Measurements from ENCODE around the gene MPI.

The MPI gene

GRCh38 chr15:74889883-74890664 lies at the start of gene MPI:
TSS of gene MPI (plus strand) at chr15:74890042. CDS start at chr15:74890074, 32 bp downstream.
- DNase-seq, result peak; percentile 75

- no peak for DNase-seq
Measured at GRCh38 chr15:74840851-74841775, 48.7 kb upstream of the MPI start.

- DNase-seq, result no peak
Measured at GRCh38 chr15:74841891-74842373, 47.9 kb upstream of the MPI start.

DNA sequence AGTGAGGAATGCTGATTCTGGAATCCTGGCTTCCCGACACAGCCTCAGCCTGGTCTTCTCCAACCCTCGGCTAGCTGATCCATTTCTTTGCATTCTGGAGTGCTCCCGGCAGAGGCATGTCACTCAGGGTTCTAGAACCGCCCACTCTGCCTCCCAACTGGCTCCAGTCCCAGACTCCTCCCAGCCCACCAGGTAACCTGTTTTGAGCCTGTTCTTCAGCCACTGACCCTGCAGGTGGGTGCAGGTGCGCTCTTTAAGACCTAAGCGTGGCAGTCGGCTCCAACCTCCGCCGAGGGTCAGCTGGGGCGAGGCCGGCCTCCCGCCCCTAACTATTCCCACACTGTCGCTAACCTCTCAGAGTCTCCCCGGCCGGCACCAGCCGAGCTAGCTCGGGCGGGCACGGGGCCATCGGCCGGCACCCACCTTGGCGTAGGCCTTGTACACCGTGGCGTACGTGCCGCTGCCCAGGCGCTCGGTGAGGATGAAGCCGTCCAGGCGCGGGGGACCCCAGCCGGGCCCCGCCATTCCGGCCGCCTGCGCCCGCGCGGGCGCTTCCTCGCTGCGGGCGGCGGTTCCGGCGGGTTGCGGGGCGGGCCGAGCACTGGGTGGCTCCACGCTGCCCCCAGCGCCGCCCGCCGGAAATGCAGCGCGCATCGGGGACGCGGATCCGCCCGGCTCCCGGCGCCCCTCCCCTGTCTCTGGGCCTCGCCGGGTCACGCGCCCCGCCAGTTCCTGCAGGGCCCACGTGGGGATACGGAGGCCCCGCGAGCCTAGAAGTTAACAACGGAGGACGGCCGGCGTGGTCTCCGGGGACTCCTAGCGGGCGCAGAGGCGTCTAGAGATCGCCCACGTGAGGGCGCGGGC lies 47.0 kb upstream of the MPI start, which contains the start of gene ULK3:
Gene ULK3 (minus strand): TSS at position 576 of the 864 bp plus-strand sequence. CDS start 51 bp downstream, at position 525.
- DNase-seq, result peak; percentile 83

GRCh38 chr15:74843445-74843828 lies 46.4 kb upstream of the MPI start:
- DNase-seq, result no peak

- no peak for DNase-seq
Measured at GRCh38 chr15:74843891-74844299, 45.9 kb upstream of the MPI start.

DNA sequence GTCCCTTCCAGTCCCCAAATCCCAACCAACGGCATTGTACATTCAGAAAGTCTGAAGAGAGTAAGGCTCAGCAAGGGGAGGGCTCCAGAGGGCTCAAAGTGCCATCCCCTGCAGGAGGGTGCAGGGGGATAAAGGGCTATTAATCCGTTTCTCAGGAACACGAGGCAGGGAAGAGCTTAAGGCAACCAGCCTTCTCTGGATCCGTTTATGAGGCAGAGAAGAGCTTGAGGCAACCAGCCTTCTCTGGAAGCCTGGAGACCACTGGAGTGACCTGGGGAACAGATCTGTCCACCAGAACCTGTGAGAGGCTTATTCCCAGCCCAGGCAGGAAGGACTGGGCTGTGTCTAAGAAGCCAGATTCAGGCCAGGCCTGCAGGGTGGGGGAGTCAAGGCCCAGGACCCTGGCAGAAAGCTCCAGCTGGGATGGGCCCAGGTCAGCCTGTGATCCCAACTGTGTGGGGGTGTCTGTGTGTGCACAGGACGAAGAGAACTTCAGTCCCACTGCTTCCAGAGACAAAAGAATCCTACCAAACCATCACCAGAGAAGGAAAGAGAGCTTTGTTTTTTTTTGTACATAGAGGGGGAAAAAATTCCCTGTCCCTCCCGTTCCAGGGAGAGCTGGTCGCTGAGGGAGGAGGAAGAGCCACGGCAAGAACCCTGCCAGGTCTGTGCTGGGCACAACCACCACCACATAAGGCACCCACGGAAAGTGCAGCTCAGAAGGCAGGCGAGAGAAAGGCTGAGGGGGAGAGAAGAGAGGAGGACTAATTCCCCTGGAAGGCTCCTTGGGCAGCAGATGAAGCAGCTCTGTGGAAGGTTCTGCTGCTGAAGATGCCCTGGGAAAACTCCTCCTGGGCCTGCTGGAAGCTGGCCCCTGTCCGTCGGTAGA lies 45.3 kb upstream of the MPI start:
- DNase-seq, result no peak

DNA sequence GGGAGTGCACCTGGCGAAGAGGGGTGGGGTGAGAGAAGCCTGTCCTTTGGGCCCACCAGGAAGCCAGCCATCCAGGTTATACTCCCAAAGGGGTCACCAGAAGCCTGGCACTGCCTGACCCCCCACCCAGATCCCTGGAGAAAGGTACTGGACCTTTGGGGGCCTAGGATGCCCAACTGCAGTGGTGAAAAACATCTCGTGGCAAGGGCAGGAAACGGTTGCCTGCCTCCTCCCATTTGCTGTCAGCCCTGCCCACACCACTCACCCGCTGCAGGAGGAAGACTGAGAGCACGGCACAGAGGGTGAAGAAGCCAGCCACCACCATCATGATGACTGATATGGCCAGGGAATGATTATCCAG lies 44.7 kb upstream of the MPI start:
- no peak for DNase-seq

DNA sequence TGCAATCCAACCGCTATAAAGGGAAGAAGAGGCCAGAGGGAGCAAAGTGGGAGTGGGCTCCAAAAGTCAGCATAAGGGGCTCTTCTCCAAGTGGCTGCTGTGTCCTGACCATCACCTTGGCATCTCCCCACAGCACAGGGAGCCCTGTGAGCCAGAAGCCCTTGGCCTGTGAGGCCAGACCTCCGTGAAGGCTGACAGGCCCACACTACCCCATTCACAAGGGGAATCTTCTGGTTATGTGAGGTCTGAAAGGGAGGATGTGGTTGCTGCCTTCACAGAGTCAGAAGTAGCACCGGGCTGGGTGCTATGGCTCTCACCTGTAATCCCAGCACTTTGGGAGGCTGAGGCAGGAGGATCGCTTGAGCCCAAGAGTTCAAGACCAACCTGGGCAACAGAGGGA lies 44.3 kb upstream of the MPI start:
- no peak for DNase-seq

DNA sequence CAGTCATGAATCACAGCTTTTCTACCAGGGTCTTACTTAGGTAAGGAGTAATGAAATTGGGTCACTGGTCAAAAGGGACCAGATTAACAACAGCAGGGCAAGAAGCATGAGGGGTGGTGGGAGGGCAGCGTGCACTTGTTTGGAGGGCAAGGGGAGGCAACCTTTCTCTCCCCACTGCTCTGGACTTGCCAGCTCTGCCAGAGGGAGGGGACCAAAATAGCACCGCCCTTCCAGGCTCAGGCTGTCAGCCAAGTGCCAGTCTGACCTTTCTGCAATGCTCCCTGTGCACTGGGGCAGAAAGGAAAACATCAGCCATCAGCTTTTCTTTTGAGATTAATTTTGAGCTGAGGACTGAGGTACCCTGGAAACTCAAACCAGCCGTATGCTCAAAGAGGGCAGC lies 42.4 kb upstream of the MPI start:
- DNase-seq, result no peak

DNA sequence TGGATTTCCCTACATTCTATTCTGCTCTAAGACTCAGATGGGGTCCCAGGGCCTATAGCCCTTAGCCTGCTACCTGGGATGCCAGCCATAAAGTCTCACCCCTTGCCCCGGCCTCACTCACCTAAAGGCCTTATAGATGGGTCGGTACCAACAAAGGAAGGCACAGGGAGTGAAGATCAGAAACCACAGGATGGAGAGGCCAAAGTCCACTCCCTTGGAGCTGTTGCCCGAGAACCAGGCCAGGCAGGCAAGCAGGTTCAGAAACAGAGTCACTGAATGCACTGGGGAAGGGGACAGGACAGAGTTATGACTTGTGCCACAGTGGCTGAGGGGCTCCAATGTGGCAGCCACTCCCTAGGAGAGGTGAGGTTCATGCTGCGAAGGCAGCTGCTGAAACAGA lies 39.4 kb upstream of the MPI start:
- no peak for DNase-seq

GRCh38 chr15:74851960-74852359 lies 37.9 kb upstream of the MPI start:
- no peak for DNase-seq

GRCh38 chr15:74854453-74855022 lies 35.3 kb upstream of the MPI start:
- no peak for DNase-seq

DNA sequence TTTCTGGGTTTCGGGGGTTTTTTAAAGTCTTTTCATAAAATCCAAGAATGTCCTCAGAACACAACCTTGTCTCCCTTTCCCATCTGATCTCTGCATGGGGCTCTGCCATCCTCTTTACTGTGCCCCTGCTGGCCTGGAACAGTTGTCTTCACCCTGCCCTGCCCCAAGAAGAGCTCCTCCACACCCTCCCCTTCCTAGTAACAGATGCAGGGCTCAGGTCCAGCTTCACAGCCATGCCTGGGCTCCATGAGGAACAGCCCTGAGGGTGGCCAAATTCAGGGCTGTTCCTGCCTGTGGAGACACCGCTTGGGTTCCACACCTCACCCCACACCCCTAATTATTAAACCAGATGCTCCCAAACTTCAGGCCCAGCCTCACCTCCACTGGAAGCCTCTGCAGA lies 34.0 kb upstream of the MPI start:
- DNase-seq, result no peak

DNA sequence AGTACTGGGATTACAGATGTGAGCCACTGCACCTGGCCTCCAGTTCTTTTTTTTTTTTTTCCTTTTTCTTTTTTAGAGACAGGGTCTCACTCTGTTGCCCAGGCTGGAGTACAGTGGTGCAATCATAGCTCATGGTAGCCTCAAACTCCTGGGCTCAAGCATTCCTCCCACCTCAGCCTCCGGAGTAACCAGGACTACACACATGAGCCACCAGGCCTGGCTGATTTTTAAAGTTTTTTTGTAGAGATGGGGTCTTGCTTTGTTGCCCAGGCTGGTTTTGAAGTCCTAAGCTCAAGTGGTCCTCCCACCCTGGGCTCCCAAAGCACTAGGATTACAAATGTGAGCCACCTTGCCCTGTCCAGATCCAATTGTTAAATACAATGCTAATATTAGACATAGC lies 33.3 kb upstream of the MPI start:
- no peak for DNase-seq

- no peak for DNase-seq
Measured at GRCh38 chr15:74857082-74857655, 32.7 kb upstream of the MPI start.

DNA sequence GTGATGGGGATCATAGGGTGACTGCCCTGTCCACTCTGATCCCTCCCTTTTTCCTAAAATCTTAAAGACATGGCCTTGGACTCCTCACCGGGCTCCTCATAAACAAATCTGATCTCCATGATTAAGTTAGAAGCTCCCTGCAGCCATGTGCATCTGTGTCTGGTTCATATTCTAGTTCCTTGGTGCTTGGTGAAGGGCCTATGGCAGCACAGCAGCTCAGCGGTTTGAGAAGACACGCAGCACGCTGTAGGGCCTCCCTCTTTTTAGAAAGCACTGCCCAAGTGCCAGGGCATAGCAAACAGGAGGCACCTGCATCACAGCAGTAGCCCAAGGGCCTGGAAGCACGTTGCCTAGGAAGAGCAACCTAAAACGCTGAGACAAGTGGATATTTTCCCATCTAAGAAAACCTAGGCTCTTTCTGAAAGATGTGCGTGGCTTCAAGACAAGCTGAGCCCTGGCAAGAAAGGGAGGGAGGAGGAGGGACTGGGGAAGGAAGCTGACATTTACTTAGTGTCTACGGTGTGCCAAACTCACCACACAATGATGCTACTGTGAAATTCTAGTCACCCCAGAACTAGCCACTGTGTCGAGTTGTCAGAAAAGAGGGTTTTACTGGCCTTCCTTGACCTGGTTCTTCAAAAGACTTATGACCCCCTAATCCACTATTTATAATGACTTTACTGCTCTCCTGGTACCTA lies 32.0 kb upstream of the MPI start:
- no peak for DNase-seq

GRCh38 chr15:74858369-74858740 lies 31.5 kb upstream of the MPI start:
- DNase-seq, result no peak

- DNase-seq, result no peak
Measured at GRCh38 chr15:74863239-74864056, 26.4 kb upstream of the MPI start.

DNA sequence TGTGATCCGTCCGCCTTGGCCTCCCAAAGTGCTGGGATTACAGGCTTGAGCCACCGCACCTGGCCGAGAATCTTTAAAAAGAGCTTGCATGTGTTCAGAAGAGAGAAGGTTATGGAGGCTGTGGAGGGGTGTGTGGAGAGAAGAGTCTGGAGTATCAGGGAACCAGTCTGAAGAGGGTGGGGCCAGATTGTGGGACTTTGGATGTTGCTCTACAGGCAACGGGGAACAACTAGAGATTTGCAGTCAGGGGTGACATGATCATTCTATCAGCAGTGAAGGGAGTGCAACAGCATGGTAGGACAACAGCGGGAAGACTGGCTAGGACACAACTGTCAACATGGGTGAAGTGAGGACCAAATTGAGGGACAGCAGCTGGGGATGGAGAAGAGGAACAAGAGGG lies 25.5 kb upstream of the MPI start:
- no peak for DNase-seq
